H1 (cell line): ENCODE data around the gene RND3.

Experiments used
- CHD1 ChIP-seq: IDR thresholded peaks from 2 replicates; pipeline ENCODE4 v1.6.1; 2012; ENCODE audit warnings: low read depth, low read length, improper control_type of control experiment
- EZH2 ChIP-seq: fragments of 200-600 bp; sonication (generic); IDR thresholded peaks from 2 replicates; pipeline ENCODE4 v1.7.1; 2012; ENCODE audit warnings: low read depth, mild to moderate bottlenecking, moderate library complexity, low read length, inconsistent platforms; ENCODE audit not compliant: severe bottlenecking
- POLR2AphosphoS5 ChIP-seq: IDR thresholded peaks from 2 replicates; pipeline ENCODE4 v1.6.1; 2011; ENCODE audit warnings: low read depth, low read length
- RFX5 ChIP-seq: IDR thresholded peaks from 2 replicates; pipeline ENCODE4 v1.6.1; 2011; ENCODE audit warnings: low read depth, low read length, improper control_type of control experiment, borderline replicate concordance
- TBP ChIP-seq: IDR thresholded peaks from 2 replicates; pipeline ENCODE4 v1.6.1; 2011; ENCODE audit warnings: low read depth, low read length, improper control_type of control experiment
- ZNF274 ChIP-seq: IDR thresholded peaks from 2 replicates; pipeline ENCODE4 v1.7.0; 2012; ENCODE audit warnings: low read length, borderline replicate concordance; ENCODE audit errors: extremely low read depth

DNA sequence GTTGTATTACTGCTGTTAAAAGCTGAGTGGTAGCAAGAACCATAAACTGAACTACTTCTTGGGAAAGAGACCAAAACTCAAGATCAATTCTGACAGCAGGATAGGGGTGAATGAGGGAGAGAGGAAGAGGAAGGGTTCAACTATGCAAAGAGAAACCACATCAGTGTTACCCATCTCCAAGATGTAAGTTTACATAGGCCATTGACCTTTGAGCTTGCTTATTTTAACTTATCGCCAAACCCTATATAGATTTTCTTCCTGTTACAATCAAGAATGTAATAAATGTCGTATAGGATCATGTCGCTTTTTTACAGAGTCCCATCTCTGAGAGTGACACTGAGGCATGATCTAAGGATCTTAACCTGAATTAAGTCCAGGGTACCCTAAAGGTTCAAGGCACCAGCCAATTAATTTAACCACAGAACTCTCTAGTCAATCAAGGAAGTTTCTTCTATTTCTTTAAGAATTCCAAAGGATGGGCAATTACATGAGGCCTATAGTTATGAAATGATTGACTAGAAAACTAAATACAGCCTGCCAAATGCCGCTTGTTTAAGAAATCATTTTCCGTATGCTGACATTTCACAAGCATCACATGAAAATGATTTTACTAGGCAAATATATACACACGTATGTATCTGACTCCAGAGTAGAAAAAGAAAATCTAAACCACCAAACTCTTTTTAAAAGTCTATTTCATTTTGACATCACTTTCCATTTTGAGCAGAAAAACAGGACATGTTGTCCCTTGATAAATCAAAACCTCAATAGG is 11.8 kb downstream of the RND3 start:
- TF ChIP-seq CHD1 = no peak
- TF ChIP-seq RFX5 = no peak
- no peak for TF ChIP-seq POLR2AphosphoS5
- no peak for TF ChIP-seq EZH2
- no peak for TF ChIP-seq ZNF274
- no peak for TF ChIP-seq TBP
